ENCODE measurements around the gene TAS2R1.

The TAS2R1 gene

DNA sequence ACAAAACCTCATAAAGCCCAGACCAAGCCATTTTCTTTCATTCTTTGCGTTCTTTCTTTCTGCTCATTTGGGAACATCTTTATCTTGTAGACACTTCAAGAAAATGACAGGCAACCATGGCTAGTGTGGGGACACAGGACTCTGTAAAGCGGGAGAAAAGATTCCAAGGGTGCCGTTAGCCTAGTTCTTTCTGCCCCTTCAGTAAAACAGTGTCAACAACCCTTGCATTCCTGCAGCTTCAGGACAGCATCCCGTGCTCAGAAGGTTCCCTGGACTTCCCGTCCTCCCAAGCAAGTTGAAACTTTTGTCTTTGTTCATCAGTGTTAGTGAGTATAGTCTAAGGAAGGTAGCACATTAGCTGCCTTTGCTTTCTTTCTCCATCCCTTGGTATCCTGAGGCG, 41.9 kb downstream of the TAS2R1 start:
- no peak for DNase-seq (ENCODE audit: low read depth)

DNA sequence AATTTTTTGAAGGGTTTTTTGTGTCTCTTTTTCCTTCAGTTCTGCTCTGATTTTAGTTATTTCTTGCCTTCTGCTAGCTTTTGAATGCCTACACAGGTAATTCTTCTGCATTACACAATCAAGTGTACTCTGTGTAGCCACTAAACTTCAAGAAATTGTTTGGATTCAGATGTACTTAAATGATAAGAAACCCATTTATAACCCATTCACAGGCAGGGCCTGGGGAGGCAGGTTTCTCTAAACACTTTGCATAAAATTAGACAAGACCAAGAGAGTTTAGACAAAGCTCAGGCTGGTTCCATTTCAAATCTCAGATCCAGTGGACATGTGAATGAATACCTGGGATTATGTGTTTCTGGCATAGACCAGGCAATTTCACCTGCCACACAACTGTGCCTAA, 43.0 kb downstream of the TAS2R1 start:
- DNase-seq (ENCODE audit: low read depth), result no peak

DNA sequence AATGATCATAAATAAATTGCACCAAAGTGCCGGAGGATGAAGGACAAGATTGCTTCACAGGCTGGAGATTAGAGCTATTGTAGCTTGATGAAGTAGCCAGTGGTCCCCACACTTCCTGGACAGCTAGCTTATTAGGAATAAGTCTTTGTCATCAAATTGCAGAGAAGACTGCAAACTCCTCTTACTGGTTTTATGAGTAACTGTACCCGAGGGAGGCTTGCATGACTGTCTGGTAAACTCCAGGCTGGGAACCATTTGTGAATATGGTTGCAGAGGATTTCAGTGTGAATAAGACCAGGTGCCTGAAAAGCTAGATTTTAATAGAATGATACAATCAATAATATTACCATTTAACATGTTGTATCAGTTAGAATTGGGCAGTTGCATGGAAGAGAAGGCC, 47.7 kb downstream of the TAS2R1 start:
- no peak for DNase-seq (ENCODE audit: low read depth)
